ENCODE results near the gene PHKG1. TPM values are rescaled to one million over a fixed set of nuclear protein-coding genes. Genes with fewer than 3 reads are reported as not detected.

PHKG1 gene
- not detected in 2 replicates for total RNA-seq

DNA sequence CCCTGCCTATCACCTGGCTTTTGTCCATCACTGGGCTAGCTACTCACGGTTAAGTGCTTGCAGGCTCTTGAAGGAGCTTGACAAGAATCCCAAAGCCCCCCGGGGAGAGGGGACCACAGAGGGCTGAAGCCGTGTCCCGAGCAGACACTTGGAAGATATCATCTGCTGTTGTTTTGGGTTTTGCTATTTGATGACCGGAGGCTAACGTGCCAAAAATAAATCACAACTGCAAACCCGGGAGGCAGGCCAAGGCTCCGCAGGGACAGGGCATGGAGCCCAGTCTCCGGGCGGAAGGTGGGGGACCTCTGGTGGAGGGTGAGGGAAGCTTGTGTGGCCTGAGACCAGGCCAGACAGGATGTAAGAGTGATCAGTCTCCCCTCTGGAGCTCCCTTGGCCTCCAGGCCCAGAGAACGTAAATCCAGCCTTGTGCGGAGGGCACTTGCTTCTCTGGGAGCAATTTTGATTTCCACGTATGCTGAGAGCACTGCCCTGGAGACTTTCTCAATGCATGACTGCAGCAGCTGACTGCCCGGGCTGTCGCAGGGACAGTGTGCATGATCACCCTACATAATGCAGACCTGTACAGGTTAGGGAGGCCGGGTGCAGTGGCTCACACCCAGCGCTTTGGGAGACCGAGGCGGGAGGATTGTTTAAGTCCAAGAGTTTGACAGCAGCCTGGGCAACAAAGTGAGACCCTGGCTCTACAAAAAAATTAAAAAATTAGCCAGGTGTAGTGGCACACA lies at the start of gene PHKG1:
TSS of gene PHKG1 (minus strand) at position 164 of the 743 bp plus-strand sequence. CDS start 4,011 bp downstream, outside the sequence.

DNA sequence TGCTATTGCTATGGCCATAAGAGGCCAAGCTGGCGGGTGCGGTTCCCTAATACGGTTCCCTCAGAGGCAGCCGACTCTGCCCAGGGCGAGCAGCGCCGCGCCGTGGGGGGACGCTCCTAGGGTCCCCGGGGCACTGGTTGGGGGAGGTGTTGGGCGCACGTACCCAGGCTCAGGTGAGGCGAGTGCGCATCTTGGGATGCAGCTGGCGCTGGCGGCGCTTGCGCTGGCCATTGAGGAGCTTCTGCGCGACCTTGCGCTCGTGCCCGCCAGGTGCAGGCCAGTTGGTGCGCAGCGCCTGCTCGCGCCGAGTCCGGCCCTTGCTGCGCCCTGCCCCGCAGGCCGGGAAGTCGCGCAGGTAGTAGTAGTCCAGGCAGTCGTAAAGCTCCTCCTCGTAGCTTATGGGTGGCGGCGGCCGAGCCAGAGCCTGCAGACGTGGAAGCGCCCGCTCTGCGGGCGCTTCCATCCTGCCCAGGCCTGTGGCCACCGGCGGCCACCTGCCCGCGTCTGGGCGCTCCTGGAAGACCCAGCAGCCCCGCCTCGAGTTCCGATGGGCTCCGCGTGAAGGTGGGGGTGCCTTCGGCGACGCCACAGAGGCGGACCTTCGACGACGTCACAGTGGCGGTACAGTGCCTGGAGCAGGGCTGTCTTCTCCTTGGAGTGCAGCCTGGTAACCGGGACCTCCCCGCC lies 23.2 kb upstream of the PHKG1 start, which contains the start of gene NUPR2:
TSS of gene NUPR2 (minus strand) at position 566 of the 687 bp plus-strand sequence. CDS start at position 463, 103 bp downstream.

GRCh38 chr7:56106108-56107073 lies 13.6 kb upstream of the PHKG1 start, which contains the start of gene CHCHD2:
CHCHD2 (minus strand) TSS chr7:56106476; CDS start chr7:56106413, 63 bp downstream.

GRCh38 chr7:56063882-56064625 lies 28.7 kb downstream of the PHKG1 start, which contains the start of gene SUMF2:
SUMF2 (plus strand) TSS chr7:56064286; CDS start chr7:56064312, 26 bp downstream.

DNA sequence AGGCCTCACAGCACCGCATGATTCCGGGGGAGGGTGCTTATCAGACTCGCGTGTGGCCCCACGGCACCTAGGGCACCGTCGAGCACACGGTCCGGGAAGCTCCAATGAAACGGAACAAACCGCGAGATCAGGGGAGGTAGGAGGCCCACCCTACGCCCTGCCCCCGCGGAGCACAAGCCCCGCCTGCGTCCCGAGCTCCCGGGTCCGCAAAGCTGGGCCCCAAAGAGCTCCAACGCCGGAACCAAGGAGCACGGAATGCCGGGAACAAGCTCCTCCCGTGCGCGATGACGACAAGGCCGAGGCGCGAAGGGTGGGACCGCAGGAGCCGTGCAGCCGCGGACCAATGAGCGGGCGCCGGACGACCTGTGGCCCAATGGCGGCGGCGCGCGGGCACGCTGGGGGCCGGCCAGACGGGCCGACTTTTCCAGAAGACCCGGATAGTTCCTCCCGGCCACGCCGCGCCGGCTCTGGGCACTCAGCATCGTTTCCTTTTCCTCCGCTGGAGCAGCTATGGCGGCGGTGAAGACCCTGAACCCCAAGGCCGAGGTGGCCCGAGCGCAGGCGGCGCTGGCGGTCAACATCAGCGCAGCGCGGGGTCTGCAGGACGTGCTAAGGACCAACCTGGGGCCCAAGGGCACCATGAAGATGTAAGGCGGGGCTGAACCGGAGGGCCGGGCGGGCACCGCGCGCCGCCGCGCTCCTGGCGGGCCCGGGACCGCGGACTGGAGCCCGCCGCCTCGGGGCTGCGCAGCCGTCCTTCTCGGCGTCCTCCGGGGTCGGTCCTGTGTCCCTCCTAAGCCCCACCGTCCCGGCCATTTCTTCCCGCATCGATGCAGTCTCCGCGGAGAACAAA lies 41.2 kb downstream of the PHKG1 start, which contains the start of the genes CCT6A and PSPH:
TSS of gene CCT6A (plus strand) at position 427 of the 853 bp plus-strand sequence. CDS start at position 511, 84 bp downstream.
TSS of gene PSPH (minus strand) at position 106 of the 853 bp plus-strand sequence. CDS start 30,232 bp downstream, outside the sequence.

Other genes starting within 250 kb of the PHKG1 start
- not detected in 2 replicates for gene SEPTIN14, start 230.2 kb downstream of the PHKG1 start, total RNA-seq
- 1.9 and 2.4 TPM in 2 replicates for gene ZNF713, start 205.5 kb downstream of the PHKG1 start, total RNA-seq
- gene MRPS17, start 141.1 kb downstream of the PHKG1 start, total RNA-seq, result 23.7 and 33.3 TPM in 2 replicates
- gene NIPSNAP2, start 128.4 kb downstream of the PHKG1 start, total RNA-seq, result 35.6 and 41.6 TPM in 2 replicates
- 49.0 and 110 TPM in 2 replicates for gene PSPH, start 41.5 kb downstream of the PHKG1 start, total RNA-seq
- 322 and 375 TPM in 2 replicates for gene CCT6A, start 41.2 kb downstream of the PHKG1 start, total RNA-seq
- gene SUMF2, start 28.7 kb downstream of the PHKG1 start, total RNA-seq, result 160 and 166 TPM in 2 replicates
- gene CHCHD2, start 13.5 kb upstream of the PHKG1 start, total RNA-seq, result 358 and 559 TPM in 2 replicates
- not detected in 2 replicates for gene NUPR2, start 23.5 kb upstream of the PHKG1 start, total RNA-seq

Measured in epithelial cell of umbilical artery (primary cell).